ENCODE data around the gene PLSCR2.

DNA sequence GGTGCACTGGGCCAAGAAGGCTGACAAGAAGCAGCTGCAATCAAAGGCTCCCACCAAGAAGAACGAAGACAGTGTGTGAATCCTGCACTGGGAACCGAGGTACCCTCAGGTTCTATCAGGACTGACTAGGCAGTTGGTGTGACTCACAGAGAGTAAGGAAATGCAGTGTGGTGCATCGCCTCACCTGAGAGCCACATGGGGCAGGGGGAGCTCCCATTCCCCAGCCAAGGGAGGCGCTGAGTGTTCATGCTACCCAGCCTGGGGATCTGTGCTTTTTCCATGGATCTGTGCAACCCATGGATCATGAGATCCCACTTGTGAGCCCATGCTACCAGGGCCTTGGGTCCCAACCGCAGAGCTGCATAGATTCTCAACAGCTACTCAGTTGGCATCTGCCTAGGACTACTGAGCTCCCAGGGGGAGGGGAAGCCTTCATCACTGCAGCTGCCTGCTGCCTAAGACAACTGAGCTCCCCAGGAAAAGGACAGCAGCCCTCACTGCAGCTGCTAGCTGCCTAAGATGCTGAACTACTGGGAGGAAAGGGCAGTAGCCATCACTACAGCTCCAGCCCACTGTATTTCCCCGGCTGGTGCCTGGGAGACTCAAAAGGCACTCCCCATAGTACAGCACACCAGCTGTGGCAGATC lies 6.9 kb upstream of the PLSCR2 start:
- TF ChIP-seq, protein P1, sequence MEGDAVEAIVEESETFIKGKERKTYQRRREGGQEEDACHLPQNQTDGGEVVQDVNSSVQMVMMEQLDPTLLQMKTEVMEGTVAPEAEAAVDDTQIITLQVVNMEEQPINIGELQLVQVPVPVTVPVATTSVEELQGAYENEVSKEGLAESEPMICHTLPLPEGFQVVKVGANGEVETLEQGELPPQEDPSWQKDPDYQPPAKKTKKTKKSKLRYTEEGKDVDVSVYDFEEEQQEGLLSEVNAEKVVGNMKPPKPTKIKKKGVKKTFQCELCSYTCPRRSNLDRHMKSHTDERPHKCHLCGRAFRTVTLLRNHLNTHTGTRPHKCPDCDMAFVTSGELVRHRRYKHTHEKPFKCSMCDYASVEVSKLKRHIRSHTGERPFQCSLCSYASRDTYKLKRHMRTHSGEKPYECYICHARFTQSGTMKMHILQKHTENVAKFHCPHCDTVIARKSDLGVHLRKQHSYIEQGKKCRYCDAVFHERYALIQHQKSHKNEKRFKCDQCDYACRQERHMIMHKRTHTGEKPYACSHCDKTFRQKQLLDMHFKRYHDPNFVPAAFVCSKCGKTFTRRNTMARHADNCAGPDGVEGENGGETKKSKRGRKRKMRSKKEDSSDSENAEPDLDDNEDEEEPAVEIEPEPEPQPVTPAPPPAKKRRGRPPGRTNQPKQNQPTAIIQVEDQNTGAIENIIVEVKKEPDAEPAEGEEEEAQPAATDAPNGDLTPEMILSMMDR (conservative IDR thresholded peaks at IDR 0.05 in 1 of 2, IDR thresholded peaks at IDR 0.05 in 1 of 2; ENCODE audit: extremely low read depth in 1 of 2, insufficient read depth in 1 of 2, low read depth in 1 of 2, low read length in 2 of 2) = no peak
- no peak for TF ChIP-seq EZH2 (IDR thresholded peaks at IDR 0.05; ENCODE audit: borderline replicate concordance, low read length)
